Activated naive CD4-positive, alpha-beta T cell treated with Interleukin-2 at 50 U/mL for 16 hours (primary cell): Measurements from ENCODE around the gene MEIS1.

Source experiments
- DNase-seq: peaks from one replicate; pipeline ENCODE4 v3.0.0-alpha.2; 2020

Gene MEIS1

GRCh38 chr2:66445076-66445924, 10.4 kb downstream of the MEIS1 start:
- DNase-seq, result no peak

GRCh38 chr2:66445925-66446871, 11.3 kb downstream of the MEIS1 start:
- no peak for DNase-seq

GRCh38 chr2:66446941-66447340, 12.0 kb downstream of the MEIS1 start:
- DNase-seq, result no peak

- no peak for DNase-seq
Observed at GRCh38 chr2:66447677-66448076, 12.8 kb downstream of the MEIS1 start.

GRCh38 chr2:66448136-66448991, 13.4 kb downstream of the MEIS1 start:
- DNase-seq, result no peak

- no peak for DNase-seq
Observed at GRCh38 chr2:66452214-66452613, 17.3 kb downstream of the MEIS1 start.

- DNase-seq, result no peak
Observed at GRCh38 chr2:66452917-66453316, 18.0 kb downstream of the MEIS1 start.

- DNase-seq, result no peak
Observed at GRCh38 chr2:66455490-66455889, 20.6 kb downstream of the MEIS1 start.

GRCh38 chr2:66456183-66457041, 21.5 kb downstream of the MEIS1 start:
- no peak for DNase-seq

GRCh38 chr2:66457545-66457944, 22.6 kb downstream of the MEIS1 start:
- DNase-seq, result no peak

GRCh38 chr2:66460031-66460430, 25.1 kb downstream of the MEIS1 start:
- DNase-seq, result no peak

- DNase-seq, result no peak
Observed at GRCh38 chr2:66461001-66461663, 26.2 kb downstream of the MEIS1 start.

- DNase-seq, result no peak
Observed at GRCh38 chr2:66461664-66462500, 27.0 kb downstream of the MEIS1 start.

GRCh38 chr2:66462501-66462825, 27.5 kb downstream of the MEIS1 start:
- no peak for DNase-seq

- DNase-seq, result no peak
Observed at GRCh38 chr2:66463206-66463755, 28.4 kb downstream of the MEIS1 start.

- no peak for DNase-seq
Observed at GRCh38 chr2:66464930-66465637, 30.2 kb downstream of the MEIS1 start.

GRCh38 chr2:66466433-66466832, 31.5 kb downstream of the MEIS1 start:
- no peak for DNase-seq

- no peak for DNase-seq
Observed at GRCh38 chr2:66467718-66468117, 32.8 kb downstream of the MEIS1 start.

GRCh38 chr2:66469214-66469902, 34.4 kb downstream of the MEIS1 start:
- DNase-seq, result no peak
